HCT116 (cell line): ENCODE results near the gene EMD.

Experiments
- CEBPB ChIP-seq: IDR thresholded peaks from 2 replicates; pipeline ENCODE4 v1.6.1; 2012; ENCODE audit warnings: low read depth
- EZH2 ChIP-seq: fragments of 200-600 bp; sonication (generic); IDR thresholded peaks from 2 replicates; pipeline ENCODE4 v1.6.1; 2017; ENCODE audit warnings: antibody characterized with exemption, mixed run types
- EZH2phosphoT487 ChIP-seq: fragments of 200-600 bp; IDR thresholded peaks from 2 replicates; pipeline ENCODE4 v1.6.1; 2018; ENCODE audit warnings: antibody characterized with exemption, borderline replicate concordance
- POLR2A ChIP-seq: IDR thresholded peaks from 2 replicates; pipeline ENCODE4 v1.7.0; 2011; ENCODE audit warnings: borderline replicate concordance; ENCODE audit not compliant: insufficient read depth, insufficient read length; ENCODE audit errors: extremely low read depth
- POLR2AphosphoS5 ChIP-seq: IDR thresholded peaks from 2 replicates; pipeline ENCODE4 v1.6.1; 2011; ENCODE audit warnings: mild to moderate bottlenecking, low read depth, low read length, moderate library complexity
- RAD21 ChIP-seq: IDR thresholded peaks from 2 replicates; pipeline ENCODE4 v1.6.1; 2012; ENCODE audit warnings: low read depth, mild to moderate bottlenecking
- SIN3A ChIP-seq: IDR thresholded peaks from 2 replicates; pipeline ENCODE4 v1.6.1; 2012; ENCODE audit warnings: low read depth
- SRF ChIP-seq: IDR thresholded peaks from 2 replicates; pipeline ENCODE4 v1.6.1; 2012; ENCODE audit warnings: low read depth
- TCF7L2 ChIP-seq: IDR thresholded peaks from 2 replicates; pipeline ENCODE4 v1.7.0; 2011; ENCODE audit warnings: borderline replicate concordance, inconsistent platforms; ENCODE audit not compliant: insufficient read depth, insufficient read length; ENCODE audit errors: extremely low read depth
- TF ChIP-seq, protein P1 (sequence below), 3 experiments: fragments of 200-600 bp in 1 of 3; sonication (generic) in 1 of 3; IDR thresholded peaks in 2 of 3; conservative IDR thresholded peaks in 1 of 3; 2 replicates each; pipeline ENCODE4 v1.5.1; 2012 to 2017; ENCODE audit warnings: low read depth in 2 of 3, low read length in 2 of 3, antibody characterized with exemption in 1 of 3, borderline replicate concordance in 1 of 3, control low read depth in 1 of 3, mild to moderate bottlenecking in 1 of 3, mixed read lengths in 1 of 3, mixed run types in 1 of 3, moderate library complexity in 1 of 3; ENCODE audit not compliant: insufficient read depth in 1 of 3
- TF ChIP-seq, protein P2 (sequence below): IDR thresholded peaks from 2 replicates; pipeline ENCODE4 v1.6.1; 2012; ENCODE audit warnings: low read depth

- TF ChIP-seq, protein P1, sequence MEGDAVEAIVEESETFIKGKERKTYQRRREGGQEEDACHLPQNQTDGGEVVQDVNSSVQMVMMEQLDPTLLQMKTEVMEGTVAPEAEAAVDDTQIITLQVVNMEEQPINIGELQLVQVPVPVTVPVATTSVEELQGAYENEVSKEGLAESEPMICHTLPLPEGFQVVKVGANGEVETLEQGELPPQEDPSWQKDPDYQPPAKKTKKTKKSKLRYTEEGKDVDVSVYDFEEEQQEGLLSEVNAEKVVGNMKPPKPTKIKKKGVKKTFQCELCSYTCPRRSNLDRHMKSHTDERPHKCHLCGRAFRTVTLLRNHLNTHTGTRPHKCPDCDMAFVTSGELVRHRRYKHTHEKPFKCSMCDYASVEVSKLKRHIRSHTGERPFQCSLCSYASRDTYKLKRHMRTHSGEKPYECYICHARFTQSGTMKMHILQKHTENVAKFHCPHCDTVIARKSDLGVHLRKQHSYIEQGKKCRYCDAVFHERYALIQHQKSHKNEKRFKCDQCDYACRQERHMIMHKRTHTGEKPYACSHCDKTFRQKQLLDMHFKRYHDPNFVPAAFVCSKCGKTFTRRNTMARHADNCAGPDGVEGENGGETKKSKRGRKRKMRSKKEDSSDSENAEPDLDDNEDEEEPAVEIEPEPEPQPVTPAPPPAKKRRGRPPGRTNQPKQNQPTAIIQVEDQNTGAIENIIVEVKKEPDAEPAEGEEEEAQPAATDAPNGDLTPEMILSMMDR (IDR thresholded peaks at IDR 0.05 in 2 of 3, conservative IDR thresholded peaks at IDR 0.05 in 1 of 3; ENCODE audit: borderline replicate concordance in 1 of 3, insufficient read depth in 1 of 3, low read depth in 2 of 3, low read length in 2 of 3), result no peak
- peak; percentile 93 for TF ChIP-seq POLR2A
- no peak for TF ChIP-seq SIN3A
- no peak for TF ChIP-seq EZH2phosphoT487
- no peak for TF ChIP-seq CEBPB
- TF ChIP-seq POLR2AphosphoS5, result peak; percentile 96
- TF ChIP-seq TCF7L2, result no peak
- TF ChIP-seq RAD21, result no peak
- no peak for TF ChIP-seq EZH2
- TF ChIP-seq, protein P2, sequence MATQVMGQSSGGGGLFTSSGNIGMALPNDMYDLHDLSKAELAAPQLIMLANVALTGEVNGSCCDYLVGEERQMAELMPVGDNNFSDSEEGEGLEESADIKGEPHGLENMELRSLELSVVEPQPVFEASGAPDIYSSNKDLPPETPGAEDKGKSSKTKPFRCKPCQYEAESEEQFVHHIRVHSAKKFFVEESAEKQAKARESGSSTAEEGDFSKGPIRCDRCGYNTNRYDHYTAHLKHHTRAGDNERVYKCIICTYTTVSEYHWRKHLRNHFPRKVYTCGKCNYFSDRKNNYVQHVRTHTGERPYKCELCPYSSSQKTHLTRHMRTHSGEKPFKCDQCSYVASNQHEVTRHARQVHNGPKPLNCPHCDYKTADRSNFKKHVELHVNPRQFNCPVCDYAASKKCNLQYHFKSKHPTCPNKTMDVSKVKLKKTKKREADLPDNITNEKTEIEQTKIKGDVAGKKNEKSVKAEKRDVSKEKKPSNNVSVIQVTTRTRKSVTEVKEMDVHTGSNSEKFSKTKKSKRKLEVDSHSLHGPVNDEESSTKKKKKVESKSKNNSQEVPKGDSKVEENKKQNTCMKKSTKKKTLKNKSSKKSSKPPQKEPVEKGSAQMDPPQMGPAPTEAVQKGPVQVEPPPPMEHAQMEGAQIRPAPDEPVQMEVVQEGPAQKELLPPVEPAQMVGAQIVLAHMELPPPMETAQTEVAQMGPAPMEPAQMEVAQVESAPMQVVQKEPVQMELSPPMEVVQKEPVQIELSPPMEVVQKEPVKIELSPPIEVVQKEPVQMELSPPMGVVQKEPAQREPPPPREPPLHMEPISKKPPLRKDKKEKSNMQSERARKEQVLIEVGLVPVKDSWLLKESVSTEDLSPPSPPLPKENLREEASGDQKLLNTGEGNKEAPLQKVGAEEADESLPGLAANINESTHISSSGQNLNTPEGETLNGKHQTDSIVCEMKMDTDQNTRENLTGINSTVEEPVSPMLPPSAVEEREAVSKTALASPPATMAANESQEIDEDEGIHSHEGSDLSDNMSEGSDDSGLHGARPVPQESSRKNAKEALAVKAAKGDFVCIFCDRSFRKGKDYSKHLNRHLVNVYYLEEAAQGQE, result no peak
- no peak for TF ChIP-seq SRF
Measured at GRCh38 chrX:154371017-154371788, 7.9 kb upstream of the EMD start.
